ENCODE data around the gene MAP2K6. TPM values are rescaled to one million over a fixed set of nuclear protein-coding genes. Genes with fewer than 3 reads are reported as not detected.

The MAP2K6 gene
- total RNA-seq, 1 donor from 2014 or later, result 101 TPM

DNA sequence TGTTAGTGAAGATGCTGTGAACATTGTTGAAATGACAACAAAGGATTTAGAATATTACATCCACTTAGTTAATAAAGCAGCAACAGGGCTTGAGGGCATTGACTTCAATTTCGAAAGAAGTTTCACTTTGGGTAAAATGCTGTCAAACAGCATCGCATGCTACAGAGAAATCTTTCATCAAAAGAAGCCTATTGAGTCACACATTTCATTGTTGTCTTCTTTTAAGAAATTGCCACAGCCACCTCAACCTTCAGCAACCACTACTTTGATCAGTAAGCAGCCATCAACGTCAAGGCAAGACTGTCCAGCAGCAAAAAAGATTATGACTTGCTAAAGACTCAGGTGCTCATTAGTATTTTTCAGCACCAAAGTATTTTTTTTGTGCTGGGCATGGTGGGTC, 13.2 kb upstream of the MAP2K6 start:
- Histone ChIP-seq H3K36me3 (no peaks in the 10 kb centered on the region), H3F3A (ENCODE audit: low read depth) (no peaks in the 10 kb centered on the region), H4K20me1 (ENCODE audit: low read depth) (no peaks in the 10 kb centered on the region), H3K9me3 (ENCODE audit: low read depth) (no peaks in the 10 kb centered on the region), H2AFZ (replicated peaks) (no peak overlapping the region), H3K9ac (no peak overlapping the region), H3K27me3 (no peaks in the 10 kb centered on the region), H3K4me2 (no peak overlapping the region), H3K4me3 (no peak overlapping the region), H3K79me2 (ENCODE audit: low read depth) (no peaks in the 10 kb centered on the region), H3K27ac (no peak overlapping the region), H3K4me1 (no peaks in the 10 kb centered on the region)
- Mint-ChIP-seq H3K36me3 (no peaks in the 10 kb centered on the region), H3K27me3 (ENCODE audit: insufficient read depth, low read depth) (no peaks in the 10 kb centered on the region), H3K4me3 (no peak overlapping the region), H3K27ac (no peak overlapping the region), H3K4me1 (no peaks in the 10 kb centered on the region), H3K9me3 (peaks cover 10% of the 10 kb centered on the region)
- no peak for DNase-seq (ENCODE audit: low spot score)
- TF ChIP-seq EZH2 (IDR thresholded peaks at IDR 0.05) (no peak), EZH2phosphoT487 (IDR thresholded peaks at IDR 0.05) (no peak), CTCF (IDR thresholded peaks at IDR 0.05) (no peak)

DNA sequence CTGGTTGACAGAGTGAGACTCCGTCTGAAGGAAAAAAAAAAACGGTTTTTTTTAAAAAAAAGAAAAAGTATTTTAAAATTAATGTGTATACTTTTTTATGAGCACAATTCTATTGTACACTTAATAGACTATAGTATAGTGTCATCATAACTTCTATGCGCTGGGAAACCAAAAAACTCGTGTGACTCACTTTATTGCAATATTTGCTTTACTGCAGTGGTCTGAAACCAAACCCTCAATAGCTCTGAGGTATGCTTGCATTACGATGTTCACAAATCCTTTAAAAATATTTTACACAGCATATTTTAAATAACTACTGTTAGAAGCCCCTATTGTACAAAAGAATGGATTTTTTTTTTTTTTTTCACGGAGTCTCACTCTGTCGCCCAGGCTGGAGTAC, 12.4 kb upstream of the MAP2K6 start:
- Histone ChIP-seq H3K36me3 (no peaks in the 10 kb centered on the region), H3K27ac (no peak overlapping the region), H4K20me1 (ENCODE audit: low read depth) (no peaks in the 10 kb centered on the region), H3K9ac (no peak overlapping the region), H3K4me1 (no peaks in the 10 kb centered on the region), H3F3A (ENCODE audit: low read depth) (no peaks in the 10 kb centered on the region), H3K4me3 (no peak overlapping the region), H3K79me2 (ENCODE audit: low read depth) (no peaks in the 10 kb centered on the region), H3K27me3 (no peaks in the 10 kb centered on the region), H3K9me3 (ENCODE audit: low read depth) (no peaks in the 10 kb centered on the region), H3K4me2 (no peak overlapping the region), H2AFZ (replicated peaks) (no peak overlapping the region)
- TF ChIP-seq EZH2 (IDR thresholded peaks at IDR 0.05) (no peak), EZH2phosphoT487 (IDR thresholded peaks at IDR 0.05) (no peak), CTCF (IDR thresholded peaks at IDR 0.05) (no peak)
- no peak overlapping the region for H3K27ac Mint-ChIP-seq
- H3K4me3 Mint-ChIP-seq, result no peak overlapping the region
- DNase-seq (ENCODE audit: low spot score), result no peak
- H3K27me3 Mint-ChIP-seq (ENCODE audit: insufficient read depth, low read depth), result no peaks in the 10 kb centered on the region
- peaks cover 10% of the 10 kb centered on the region for H3K9me3 Mint-ChIP-seq
- no peaks in the 10 kb centered on the region for H3K4me1 Mint-ChIP-seq
- no peaks in the 10 kb centered on the region for H3K36me3 Mint-ChIP-seq

- no peaks in the 10 kb centered on the region for H3K36me3 ChIP-seq
- no peak overlapping the region for H3K4me3 ChIP-seq
- Mint-ChIP-seq H3K4me3 (no peak overlapping the region), H3K27ac (no peak overlapping the region), H3K4me1 (no peaks in the 10 kb centered on the region), H3K27me3 (ENCODE audit: insufficient read depth, low read depth) (no peaks in the 10 kb centered on the region), H3K36me3 (no peaks in the 10 kb centered on the region), H3K9me3 (peaks cover 10% of the 10 kb centered on the region)
- H3K4me1 ChIP-seq, result no peaks in the 10 kb centered on the region
- H4K20me1 ChIP-seq (ENCODE audit: low read depth), result no peaks in the 10 kb centered on the region
- DNase-seq (ENCODE audit: low spot score), result no peak
- H3K27me3 ChIP-seq, result no peaks in the 10 kb centered on the region
- no peak overlapping the region for H3K4me2 ChIP-seq
- no peak overlapping the region for H3K9ac ChIP-seq
- no peaks in the 10 kb centered on the region for H3K9me3 ChIP-seq (ENCODE audit: low read depth)
- no peak overlapping the region for H2AFZ ChIP-seq (replicated peaks)
- no peaks in the 10 kb centered on the region for H3K79me2 ChIP-seq (ENCODE audit: low read depth)
- no peak overlapping the region for H3K27ac ChIP-seq
- no peaks in the 10 kb centered on the region for H3F3A ChIP-seq (ENCODE audit: low read depth)
- no peak for TF ChIP-seq EZH2 (IDR thresholded peaks at IDR 0.05)
- no peak for TF ChIP-seq EZH2phosphoT487 (IDR thresholded peaks at IDR 0.05)
- TF ChIP-seq CTCF (IDR thresholded peaks at IDR 0.05), result no peak
Observed at GRCh38 chr17:69404399-69404798, 10.1 kb upstream of the MAP2K6 start.
